DMS153 treated with DMSO at 0.1 percent for 48 hours (cell line): ENCODE results near the gene LRP1B.

ENCODE experiments used
- DNase-seq: peaks from one replicate; lab custom pipeline; 2025; ENCODE audit not compliant: unreplicated experiment; lab: John Stamatoyannopoulos, UW

Gene LRP1B

GRCh38 chr2:141467331-141467730, 663.5 kb downstream of the LRP1B start:
- no peak for DNase-seq

- DNase-seq: no peak
Measured at GRCh38 chr2:141464995-141465394, 665.8 kb downstream of the LRP1B start.

GRCh38 chr2:141458351-141458750, 672.5 kb downstream of the LRP1B start:
- no peak for DNase-seq

GRCh38 chr2:141455877-141456276, 674.9 kb downstream of the LRP1B start:
- no peak for DNase-seq

- no peak for DNase-seq
Measured at GRCh38 chr2:141455211-141455826, 675.5 kb downstream of the LRP1B start.

- DNase-seq: no peak
Measured at GRCh38 chr2:141440072-141440635, 690.7 kb downstream of the LRP1B start.

- no peak for DNase-seq
Measured at GRCh38 chr2:141439524-141439923, 691.3 kb downstream of the LRP1B start.

- DNase-seq: no peak
Measured at GRCh38 chr2:141438536-141438935, 692.3 kb downstream of the LRP1B start.

- DNase-seq: no peak
Measured at GRCh38 chr2:141437521-141437920, 693.3 kb downstream of the LRP1B start.

- DNase-seq: no peak
Measured at GRCh38 chr2:141423124-141423523, 707.7 kb downstream of the LRP1B start.

GRCh38 chr2:141417246-141417797, 713.5 kb downstream of the LRP1B start:
- DNase-seq: no peak

GRCh38 chr2:141411419-141411818, 719.4 kb downstream of the LRP1B start:
- DNase-seq: no peak

- DNase-seq: no peak
Measured at GRCh38 chr2:141399270-141399669, 731.5 kb downstream of the LRP1B start.

- DNase-seq: no peak
Measured at GRCh38 chr2:141393214-141393545, 737.6 kb downstream of the LRP1B start.

- DNase-seq: no peak
Measured at GRCh38 chr2:141392517-141393213, 738.2 kb downstream of the LRP1B start.

GRCh38 chr2:141386168-141386567, 744.6 kb downstream of the LRP1B start:
- DNase-seq: no peak

GRCh38 chr2:141384676-141385075, 746.1 kb downstream of the LRP1B start:
- no peak for DNase-seq

GRCh38 chr2:141381946-141382345, 748.9 kb downstream of the LRP1B start:
- no peak for DNase-seq

- no peak for DNase-seq
Measured at GRCh38 chr2:141380008-141380979, 750.5 kb downstream of the LRP1B start.

GRCh38 chr2:141364821-141365220, 766.0 kb downstream of the LRP1B start:
- no peak for DNase-seq

- no peak for DNase-seq
Measured at GRCh38 chr2:141362311-141362710, 768.5 kb downstream of the LRP1B start.
